IgD-negative memory B cell (primary cell): ENCODE measurements around the gene RHBG. TPM values are rescaled to one million over a fixed set of nuclear protein-coding genes. Genes with fewer than 3 reads are reported as not detected.
A peak's percentile ranks its signal among the peaks of the same experiment; 100 is the strongest.

ENCODE experiments used
- H3K27ac Mint-ChIP-seq, 3 donors: one replicate each; pipeline ENCODE4 v1.8.0; 2020 to 2022; ENCODE audit warnings: mild to moderate bottlenecking in 3 of 3, mixed read lengths in 3 of 3, moderate library complexity in 1 of 3
- H3K27me3 Mint-ChIP-seq: one replicate; pipeline ENCODE4 v1.8.0; 2021; ENCODE audit warnings: mixed read lengths
- H3K36me3 Mint-ChIP-seq: one replicate; pipeline ENCODE4 v1.8.0; 2020; ENCODE audit warnings: mild to moderate bottlenecking, mixed read lengths
- H3K4me1 Mint-ChIP-seq, 3 donors: one replicate each; pipeline ENCODE4 v1.8.0; 2020 to 2022; ENCODE audit warnings: mixed read lengths in 3 of 3, mild to moderate bottlenecking in 1 of 3
- H3K4me3 Mint-ChIP-seq, 4 donors: one replicate each; pipeline ENCODE4 v1.8.0; 2020 to 2022; ENCODE audit warnings: mild to moderate bottlenecking in 4 of 4, mixed read lengths in 4 of 4, moderate library complexity in 3 of 4
- H3K9me3 Mint-ChIP-seq, 3 donors: one replicate each; pipeline ENCODE4 v1.8.0; 2020 to 2021; ENCODE audit warnings: mixed read lengths in 3 of 3, mild to moderate bottlenecking in 1 of 3
- polyA plus RNA-seq: library from polyadenylated mRNA; unstranded; fragments of 300-500 nt; fragmentation: Illumina TruSeq; gene quantifications from one replicate; pipeline ENCODE4 v1.2.3, GENCODE V29; 2021

The RHBG gene
- polyA plus RNA-seq, 1 donor from 2014 or later, result not detected

- H3K27me3 Mint-ChIP-seq, result peaks cover 5% of the 10 kb centered on the region
Measured at GRCh38 chr1:156401681-156402081, 32.7 kb downstream of the RHBG start.

GRCh38 chr1:156402331-156403020, 33.5 kb downstream of the RHBG start:
- H3K9me3 Mint-ChIP-seq, result no peaks in the 10 kb centered on the region
- no peak overlapping the region for H3K27ac Mint-ChIP-seq
- peaks cover 4% of the 10 kb centered on the region for H3K36me3 Mint-ChIP-seq
- H3K4me3 Mint-ChIP-seq, result no peak overlapping the region
- peaks cover 7% of the 10 kb centered on the region for H3K27me3 Mint-ChIP-seq
- peaks cover 0 to 3% (median 3%) of the 10 kb centered on the region in 3 donors for H3K4me1 Mint-ChIP-seq

More at GRCh38 chr1:156401681-156402081, 32.7 kb downstream of the RHBG start:
- H3K36me3 Mint-ChIP-seq, result peaks cover 4% of the 10 kb centered on the region
- H3K4me1 Mint-ChIP-seq, result peaks cover 0 to 3% (median 3%) of the 10 kb centered on the region in 3 donors
- no peaks in the 10 kb centered on the region for H3K9me3 Mint-ChIP-seq
- H3K4me3 Mint-ChIP-seq, result no peak overlapping the region
- H3K27ac Mint-ChIP-seq, result no peak overlapping the region

GRCh38 chr1:156405670-156406069, 36.7 kb downstream of the RHBG start:
- Mint-ChIP-seq H3K36me3 (peaks cover 4% of the 10 kb centered on the region), H3K27ac (peak overlapping the region in 1 of 3 donors; percentile 59), H3K4me3 (no peak overlapping the region), H3K4me1 (no peaks in the 10 kb centered on the region), H3K9me3 (no peaks in the 10 kb centered on the region), H3K27me3 (peaks cover 10% of the 10 kb centered on the region)

DNA sequence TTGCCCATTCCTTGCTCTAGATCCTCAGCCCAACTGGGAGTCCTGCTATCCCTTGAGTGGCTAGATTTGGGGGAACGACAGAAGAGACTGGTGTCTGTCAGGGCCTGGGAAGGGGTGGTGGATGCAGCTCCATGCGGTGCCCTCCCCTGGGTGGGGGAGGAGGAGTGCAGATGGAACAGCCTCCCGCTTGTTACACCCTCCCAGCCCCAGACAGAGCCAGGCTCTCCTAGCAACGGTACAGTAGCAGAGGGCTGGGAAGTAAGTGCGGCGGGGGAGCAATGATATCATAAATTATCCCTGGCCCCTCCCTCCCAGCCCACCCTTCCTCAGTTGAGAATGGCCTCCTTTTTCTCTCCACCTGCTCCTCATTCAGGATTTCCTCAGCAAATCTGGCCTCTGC, 37.2 kb downstream of the RHBG start:
- no peak overlapping the region for H3K4me3 Mint-ChIP-seq
- H3K36me3 Mint-ChIP-seq, result peaks cover 4% of the 10 kb centered on the region
- H3K9me3 Mint-ChIP-seq, result no peaks in the 10 kb centered on the region
- no peak overlapping the region for H3K27ac Mint-ChIP-seq
- no peaks in the 10 kb centered on the region for H3K4me1 Mint-ChIP-seq
- H3K27me3 Mint-ChIP-seq, result peaks cover 10% of the 10 kb centered on the region

DNA sequence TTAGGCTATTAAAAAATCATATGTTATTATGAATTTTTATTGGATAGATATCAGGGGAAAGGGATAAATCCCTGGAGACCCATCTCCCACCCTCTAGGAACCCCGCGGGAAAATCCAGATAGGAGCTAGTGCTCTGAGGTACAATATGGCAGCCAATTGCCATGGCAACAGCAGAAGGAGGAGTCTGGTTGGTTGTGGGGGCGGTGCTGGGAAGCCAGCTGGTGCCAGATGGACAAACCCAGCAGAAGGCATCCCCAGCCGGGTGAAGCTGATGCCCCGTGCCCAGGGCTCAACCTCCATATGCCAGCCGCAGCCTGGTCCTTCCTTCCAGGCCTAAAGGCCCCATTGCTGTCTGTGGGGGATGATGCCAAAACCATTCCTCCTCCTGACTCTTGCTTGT, 38.3 kb downstream of the RHBG start:
- Mint-ChIP-seq H3K4me1 (no peaks in the 10 kb centered on the region), H3K4me3 (no peak overlapping the region), H3K36me3 (peaks cover 4% of the 10 kb centered on the region), H3K27me3 (peaks cover 10% of the 10 kb centered on the region), H3K9me3 (no peaks in the 10 kb centered on the region), H3K27ac (peak overlapping the region in 1 of 3 donors; percentile 23)

DNA sequence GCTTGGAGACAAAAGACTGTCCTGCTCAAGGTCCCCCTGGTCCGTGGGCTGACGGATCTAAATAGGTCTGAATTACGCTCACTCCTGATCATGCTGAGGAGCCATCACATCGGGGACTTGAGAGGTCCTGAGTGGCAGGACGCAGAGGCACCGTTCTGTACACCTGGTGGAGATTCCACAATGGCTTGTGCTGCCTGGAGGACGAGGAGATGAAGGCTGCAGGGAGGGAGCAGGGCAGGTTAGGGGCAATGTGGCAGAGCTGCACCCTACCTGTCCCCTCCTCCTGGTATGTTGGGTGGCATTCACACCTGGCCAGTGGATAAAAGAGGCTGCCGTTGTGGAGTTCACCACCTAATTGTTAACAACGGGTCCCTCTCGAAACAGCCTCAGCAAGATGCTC, 38.7 kb downstream of the RHBG start:
- H3K4me1 Mint-ChIP-seq, result no peaks in the 10 kb centered on the region
- peaks cover 4% of the 10 kb centered on the region for H3K36me3 Mint-ChIP-seq
- no peaks in the 10 kb centered on the region for H3K9me3 Mint-ChIP-seq
- H3K27me3 Mint-ChIP-seq, result peaks cover 10% of the 10 kb centered on the region
- no peak overlapping the region for H3K4me3 Mint-ChIP-seq
- H3K27ac Mint-ChIP-seq, result no peak overlapping the region

- Mint-ChIP-seq H3K36me3 (peaks cover 3% of the 10 kb centered on the region), H3K4me3 (no peak overlapping the region), H3K27ac (no peak overlapping the region)
Measured at GRCh38 chr1:156409439-156409838, 40.4 kb downstream of the RHBG start.

DNA sequence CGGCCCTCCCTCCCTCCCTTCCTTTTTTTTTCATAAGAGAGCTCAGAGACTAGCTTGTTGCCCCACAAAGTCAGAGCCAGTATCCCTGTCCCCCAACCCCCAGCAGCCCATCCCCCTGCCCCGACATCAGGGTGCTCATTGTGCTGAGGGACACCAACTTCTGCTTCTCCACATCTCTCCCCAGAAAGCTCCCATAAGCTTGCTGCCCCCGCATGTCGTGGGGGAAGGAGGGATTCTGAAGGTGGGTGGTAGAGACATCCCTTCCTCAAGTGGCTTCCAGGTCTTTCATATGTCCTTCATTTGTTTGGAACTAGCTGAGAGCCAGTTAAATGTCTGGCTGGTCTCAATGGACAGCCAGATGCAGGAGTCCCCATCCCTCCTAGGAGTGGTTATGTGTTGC, 41.2 kb downstream of the RHBG start:
- Mint-ChIP-seq H3K4me1 (no peaks in the 10 kb centered on the region), H3K27ac (peak overlapping the region in 1 of 3 donors; percentile 80), H3K27me3 (peaks cover 14% of the 10 kb centered on the region), H3K36me3 (peaks cover 3% of the 10 kb centered on the region), H3K4me3 (no peak overlapping the region), H3K9me3 (peaks cover 0 to 2% (median 0%) of the 10 kb centered on the region in 3 donors)

More at GRCh38 chr1:156409439-156409838, 40.4 kb downstream of the RHBG start:
- Mint-ChIP-seq H3K4me1 (no peaks in the 10 kb centered on the region), H3K9me3 (peaks cover 0 to 2% (median 0%) of the 10 kb centered on the region in 3 donors), H3K27me3 (peaks cover 11% of the 10 kb centered on the region)

DNA sequence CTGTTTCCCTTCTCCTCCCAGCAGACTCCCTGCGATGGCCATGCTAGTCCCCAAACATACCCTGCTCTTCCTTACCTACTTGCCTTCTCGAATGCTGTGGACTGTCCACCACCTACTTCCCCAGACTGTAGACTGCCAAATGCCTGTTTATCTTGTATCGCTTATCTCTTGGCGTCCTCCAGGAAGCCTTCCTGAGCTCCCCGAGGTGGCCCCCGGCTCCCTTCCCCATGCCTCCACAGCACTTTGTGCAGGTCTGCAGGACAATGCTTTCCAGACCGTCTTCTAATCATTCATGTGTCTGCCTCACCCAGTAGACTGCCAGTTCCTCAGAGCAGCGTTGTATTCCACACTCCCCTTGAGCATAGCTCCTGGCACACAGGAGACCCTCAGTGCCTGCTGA, 41.7 kb downstream of the RHBG start:
- Mint-ChIP-seq H3K4me3 (no peak overlapping the region), H3K9me3 (peaks cover 0 to 2% (median 0%) of the 10 kb centered on the region in 3 donors), H3K36me3 (peaks cover 3% of the 10 kb centered on the region), H3K27ac (peak overlapping the region in 1 of 3 donors; percentile 80), H3K27me3 (peaks cover 14% of the 10 kb centered on the region), H3K4me1 (no peaks in the 10 kb centered on the region)

GRCh38 chr1:156412653-156413321, 43.8 kb downstream of the RHBG start:
- Mint-ChIP-seq H3K9me3 (peaks cover 0 to 2% (median 0%) of the 10 kb centered on the region in 3 donors), H3K4me1 (no peaks in the 10 kb centered on the region), H3K27ac (no peak overlapping the region), H3K4me3 (no peak overlapping the region), H3K36me3 (peaks cover 3% of the 10 kb centered on the region), H3K27me3 (peaks cover 12% of the 10 kb centered on the region)

- Mint-ChIP-seq H3K27me3 (peaks cover 13% of the 10 kb centered on the region), H3K4me3 (no peak overlapping the region), H3K9me3 (peaks cover 0 to 2% (median 0%) of the 10 kb centered on the region in 3 donors), H3K4me1 (no peaks in the 10 kb centered on the region), H3K27ac (no peak overlapping the region), H3K36me3 (no peaks in the 10 kb centered on the region)
Measured at GRCh38 chr1:156413391-156414246, 44.6 kb downstream of the RHBG start.

GRCh38 chr1:156414461-156415064, 45.6 kb downstream of the RHBG start:
- H3K27me3 Mint-ChIP-seq, result peaks cover 21% of the 10 kb centered on the region
- H3K9me3 Mint-ChIP-seq, result peaks cover 0 to 2% (median 0%) of the 10 kb centered on the region in 3 donors
- no peak overlapping the region for H3K27ac Mint-ChIP-seq
- no peak overlapping the region for H3K4me3 Mint-ChIP-seq
- H3K4me1 Mint-ChIP-seq, result peaks cover 0 to under 1% (median 0%) of the 10 kb centered on the region in 3 donors
- H3K36me3 Mint-ChIP-seq, result no peaks in the 10 kb centered on the region

GRCh38 chr1:156416993-156417392, 48.0 kb downstream of the RHBG start:
- peaks cover 5 to 12% (median 7%) of the 10 kb centered on the region in 3 donors for H3K4me1 Mint-ChIP-seq
- no peak overlapping the region for H3K27ac Mint-ChIP-seq
- H3K4me3 Mint-ChIP-seq, result no peak overlapping the region
- H3K36me3 Mint-ChIP-seq, result no peaks in the 10 kb centered on the region
- H3K27me3 Mint-ChIP-seq, result peaks cover 39% of the 10 kb centered on the region
- peaks cover 0 to 2% (median 0%) of the 10 kb centered on the region in 3 donors for H3K9me3 Mint-ChIP-seq

- Mint-ChIP-seq H3K27me3 (peaks cover 43% of the 10 kb centered on the region), H3K4me1 (peaks cover 5 to 13% (median 7%) of the 10 kb centered on the region in 3 donors), H3K4me3 (no peak overlapping the region), H3K27ac (no peak overlapping the region), H3K36me3 (no peaks in the 10 kb centered on the region), H3K9me3 (peaks cover 0 to 2% (median 0%) of the 10 kb centered on the region in 3 donors)
Measured at GRCh38 chr1:156417401-156418020, 48.5 kb downstream of the RHBG start.
